HEK293 (cell line): ENCODE data around the gene SLC25A42.

Experiments used
- HOXA7 ChIP-seq: sonication (generic); formaldehyde crosslinking; IDR thresholded peaks from 2 replicates; pipeline ENCODE4 v1.8.1; 2022; ENCODE audit warnings: missing genetic modification reagents, borderline replicate concordance
- ZNF121 ChIP-seq: fragments of 450-650 bp; formaldehyde crosslinking; IDR thresholded peaks from 2 replicates; pipeline ENCODE4 v1.5.1; 2016; ENCODE audit warnings: missing biosample characterization, missing genetic modification characterization
- ZNF223 ChIP-seq: fragments of 450-650 bp; formaldehyde crosslinking; IDR thresholded peaks from 2 replicates; pipeline ENCODE4 v1.5.1; 2016; ENCODE audit warnings: missing biosample characterization, missing genetic modification characterization
- ZNF416 ChIP-seq: fragments of 450-650 bp; formaldehyde crosslinking; IDR thresholded peaks from 2 replicates; pipeline ENCODE4 v1.5.1; 2016; ENCODE audit warnings: missing biosample characterization, missing genetic modification characterization
- ZNF529 ChIP-seq: fragments of 450-650 bp; formaldehyde crosslinking; IDR thresholded peaks from 2 replicates; pipeline ENCODE4 v1.5.1; 2017; ENCODE audit warnings: missing genetic modification characterization, missing biosample characterization; ENCODE audit not compliant: insufficient replicate concordance
- ZNF561 ChIP-seq: fragments of 450-650 bp; IDR thresholded peaks from 2 replicates; pipeline ENCODE4 v1.5.1; 2018; ENCODE audit warnings: missing biosample characterization, missing genetic modification characterization, borderline replicate concordance
- ZNF768 ChIP-seq: fragments of 450-650 bp; formaldehyde crosslinking; IDR thresholded peaks from 2 replicates; pipeline ENCODE4 v1.5.1; 2018; ENCODE audit warnings: missing biosample characterization, mild to moderate bottlenecking, missing genetic modification characterization
- ZNF785 ChIP-seq: fragments of 450-650 bp; formaldehyde crosslinking; IDR thresholded peaks from 2 replicates; pipeline ENCODE4 v1.5.1; 2016; ENCODE audit warnings: missing biosample characterization, missing genetic modification characterization
- TF ChIP-seq, protein P1 (sequence below): fragments of 450-650 bp; formaldehyde crosslinking; IDR thresholded peaks from 2 replicates; pipeline ENCODE4 v1.5.1; 2016; ENCODE audit warnings: missing biosample characterization, missing genetic modification characterization
- TF ChIP-seq, protein P2 (sequence below): fragments of 450-650 bp; formaldehyde crosslinking; IDR thresholded peaks from 2 replicates; pipeline ENCODE4 v1.5.1; 2016; ENCODE audit warnings: missing biosample characterization, missing genetic modification characterization
- TF ChIP-seq, protein P3 (sequence below): sonication (generic); formaldehyde crosslinking; IDR thresholded peaks from 2 replicates; pipeline ENCODE4 v1.8.1; 2022; ENCODE audit warnings: mild to moderate bottlenecking, moderate library complexity, missing genetic modification reagents
- TF ChIP-seq, protein P4 (sequence below): fragments of 450-650 bp; formaldehyde crosslinking; IDR thresholded peaks from 2 replicates; pipeline ENCODE4 v1.5.1; 2017; ENCODE audit warnings: missing biosample characterization, missing genetic modification characterization
- TF ChIP-seq, protein P5 (sequence below): fragments of 450-650 bp; formaldehyde crosslinking; IDR thresholded peaks from 2 replicates; pipeline ENCODE4 v1.5.1; 2016; ENCODE audit warnings: missing biosample characterization, missing genetic modification characterization

DNA sequence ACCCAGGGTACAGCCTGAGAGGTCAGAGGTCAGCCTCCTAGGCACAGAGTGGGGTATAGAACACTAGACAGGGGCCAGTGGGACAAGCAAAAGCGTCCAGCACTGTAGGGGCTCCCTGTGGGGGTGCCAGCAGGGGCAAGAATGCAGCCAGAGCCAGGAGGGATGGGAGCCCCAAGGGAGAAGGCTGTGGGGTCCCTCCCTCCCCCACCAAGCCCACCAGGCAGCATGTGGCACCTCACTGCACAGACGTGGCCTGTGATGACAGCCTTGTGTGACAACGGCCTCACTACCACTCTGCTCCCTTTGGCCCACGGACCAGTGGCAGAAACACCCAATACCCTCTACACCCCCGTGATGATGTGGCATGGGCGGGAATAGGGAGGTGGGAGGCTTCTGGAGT is 20.3 kb upstream of the SLC25A42 start:
- TF ChIP-seq ZNF785 (tag by site-specific recombination) (no peak), ZNF121 (tag by site-specific recombination) (no peak), ZNF768 (tag by site-specific recombination) (no peak), ZNF529 (no peak), ZNF561 (tag by site-specific recombination) (no peak), HOXA7 (CRISPR knock-in tag) (no peak), ZNF223 (tag by site-specific recombination) (no peak), ZNF416 (tag by site-specific recombination) (no peak)
- TF ChIP-seq, protein P1, sequence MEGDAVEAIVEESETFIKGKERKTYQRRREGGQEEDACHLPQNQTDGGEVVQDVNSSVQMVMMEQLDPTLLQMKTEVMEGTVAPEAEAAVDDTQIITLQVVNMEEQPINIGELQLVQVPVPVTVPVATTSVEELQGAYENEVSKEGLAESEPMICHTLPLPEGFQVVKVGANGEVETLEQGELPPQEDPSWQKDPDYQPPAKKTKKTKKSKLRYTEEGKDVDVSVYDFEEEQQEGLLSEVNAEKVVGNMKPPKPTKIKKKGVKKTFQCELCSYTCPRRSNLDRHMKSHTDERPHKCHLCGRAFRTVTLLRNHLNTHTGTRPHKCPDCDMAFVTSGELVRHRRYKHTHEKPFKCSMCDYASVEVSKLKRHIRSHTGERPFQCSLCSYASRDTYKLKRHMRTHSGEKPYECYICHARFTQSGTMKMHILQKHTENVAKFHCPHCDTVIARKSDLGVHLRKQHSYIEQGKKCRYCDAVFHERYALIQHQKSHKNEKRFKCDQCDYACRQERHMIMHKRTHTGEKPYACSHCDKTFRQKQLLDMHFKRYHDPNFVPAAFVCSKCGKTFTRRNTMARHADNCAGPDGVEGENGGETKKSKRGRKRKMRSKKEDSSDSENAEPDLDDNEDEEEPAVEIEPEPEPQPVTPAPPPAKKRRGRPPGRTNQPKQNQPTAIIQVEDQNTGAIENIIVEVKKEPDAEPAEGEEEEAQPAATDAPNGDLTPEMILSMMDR, result no peak
- TF ChIP-seq, protein P2, sequence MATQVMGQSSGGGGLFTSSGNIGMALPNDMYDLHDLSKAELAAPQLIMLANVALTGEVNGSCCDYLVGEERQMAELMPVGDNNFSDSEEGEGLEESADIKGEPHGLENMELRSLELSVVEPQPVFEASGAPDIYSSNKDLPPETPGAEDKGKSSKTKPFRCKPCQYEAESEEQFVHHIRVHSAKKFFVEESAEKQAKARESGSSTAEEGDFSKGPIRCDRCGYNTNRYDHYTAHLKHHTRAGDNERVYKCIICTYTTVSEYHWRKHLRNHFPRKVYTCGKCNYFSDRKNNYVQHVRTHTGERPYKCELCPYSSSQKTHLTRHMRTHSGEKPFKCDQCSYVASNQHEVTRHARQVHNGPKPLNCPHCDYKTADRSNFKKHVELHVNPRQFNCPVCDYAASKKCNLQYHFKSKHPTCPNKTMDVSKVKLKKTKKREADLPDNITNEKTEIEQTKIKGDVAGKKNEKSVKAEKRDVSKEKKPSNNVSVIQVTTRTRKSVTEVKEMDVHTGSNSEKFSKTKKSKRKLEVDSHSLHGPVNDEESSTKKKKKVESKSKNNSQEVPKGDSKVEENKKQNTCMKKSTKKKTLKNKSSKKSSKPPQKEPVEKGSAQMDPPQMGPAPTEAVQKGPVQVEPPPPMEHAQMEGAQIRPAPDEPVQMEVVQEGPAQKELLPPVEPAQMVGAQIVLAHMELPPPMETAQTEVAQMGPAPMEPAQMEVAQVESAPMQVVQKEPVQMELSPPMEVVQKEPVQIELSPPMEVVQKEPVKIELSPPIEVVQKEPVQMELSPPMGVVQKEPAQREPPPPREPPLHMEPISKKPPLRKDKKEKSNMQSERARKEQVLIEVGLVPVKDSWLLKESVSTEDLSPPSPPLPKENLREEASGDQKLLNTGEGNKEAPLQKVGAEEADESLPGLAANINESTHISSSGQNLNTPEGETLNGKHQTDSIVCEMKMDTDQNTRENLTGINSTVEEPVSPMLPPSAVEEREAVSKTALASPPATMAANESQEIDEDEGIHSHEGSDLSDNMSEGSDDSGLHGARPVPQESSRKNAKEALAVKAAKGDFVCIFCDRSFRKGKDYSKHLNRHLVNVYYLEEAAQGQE (tag by site-specific recombination), result no peak
- TF ChIP-seq, protein P3, sequence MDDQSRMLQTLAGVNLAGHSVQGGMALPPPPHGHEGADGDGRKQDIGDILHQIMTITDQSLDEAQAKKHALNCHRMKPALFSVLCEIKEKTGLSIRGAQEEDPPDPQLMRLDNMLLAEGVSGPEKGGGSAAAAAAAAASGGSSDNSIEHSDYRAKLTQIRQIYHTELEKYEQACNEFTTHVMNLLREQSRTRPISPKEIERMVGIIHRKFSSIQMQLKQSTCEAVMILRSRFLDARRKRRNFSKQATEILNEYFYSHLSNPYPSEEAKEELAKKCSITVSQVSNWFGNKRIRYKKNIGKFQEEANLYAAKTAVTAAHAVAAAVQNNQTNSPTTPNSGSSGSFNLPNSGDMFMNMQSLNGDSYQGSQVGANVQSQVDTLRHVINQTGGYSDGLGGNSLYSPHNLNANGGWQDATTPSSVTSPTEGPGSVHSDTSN, result no peak
- TF ChIP-seq, protein P4, sequence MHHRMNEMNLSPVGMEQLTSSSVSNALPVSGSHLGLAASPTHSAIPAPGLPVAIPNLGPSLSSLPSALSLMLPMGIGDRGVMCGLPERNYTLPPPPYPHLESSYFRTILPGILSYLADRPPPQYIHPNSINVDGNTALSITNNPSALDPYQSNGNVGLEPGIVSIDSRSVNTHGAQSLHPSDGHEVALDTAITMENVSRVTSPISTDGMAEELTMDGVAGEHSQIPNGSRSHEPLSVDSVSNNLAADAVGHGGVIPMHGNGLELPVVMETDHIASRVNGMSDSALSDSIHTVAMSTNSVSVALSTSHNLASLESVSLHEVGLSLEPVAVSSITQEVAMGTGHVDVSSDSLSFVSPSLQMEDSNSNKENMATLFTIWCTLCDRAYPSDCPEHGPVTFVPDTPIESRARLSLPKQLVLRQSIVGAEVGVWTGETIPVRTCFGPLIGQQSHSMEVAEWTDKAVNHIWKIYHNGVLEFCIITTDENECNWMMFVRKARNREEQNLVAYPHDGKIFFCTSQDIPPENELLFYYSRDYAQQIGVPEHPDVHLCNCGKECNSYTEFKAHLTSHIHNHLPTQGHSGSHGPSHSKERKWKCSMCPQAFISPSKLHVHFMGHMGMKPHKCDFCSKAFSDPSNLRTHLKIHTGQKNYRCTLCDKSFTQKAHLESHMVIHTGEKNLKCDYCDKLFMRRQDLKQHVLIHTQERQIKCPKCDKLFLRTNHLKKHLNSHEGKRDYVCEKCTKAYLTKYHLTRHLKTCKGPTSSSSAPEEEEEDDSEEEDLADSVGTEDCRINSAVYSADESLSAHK (tag by site-specific recombination), result no peak
- TF ChIP-seq, protein P5, sequence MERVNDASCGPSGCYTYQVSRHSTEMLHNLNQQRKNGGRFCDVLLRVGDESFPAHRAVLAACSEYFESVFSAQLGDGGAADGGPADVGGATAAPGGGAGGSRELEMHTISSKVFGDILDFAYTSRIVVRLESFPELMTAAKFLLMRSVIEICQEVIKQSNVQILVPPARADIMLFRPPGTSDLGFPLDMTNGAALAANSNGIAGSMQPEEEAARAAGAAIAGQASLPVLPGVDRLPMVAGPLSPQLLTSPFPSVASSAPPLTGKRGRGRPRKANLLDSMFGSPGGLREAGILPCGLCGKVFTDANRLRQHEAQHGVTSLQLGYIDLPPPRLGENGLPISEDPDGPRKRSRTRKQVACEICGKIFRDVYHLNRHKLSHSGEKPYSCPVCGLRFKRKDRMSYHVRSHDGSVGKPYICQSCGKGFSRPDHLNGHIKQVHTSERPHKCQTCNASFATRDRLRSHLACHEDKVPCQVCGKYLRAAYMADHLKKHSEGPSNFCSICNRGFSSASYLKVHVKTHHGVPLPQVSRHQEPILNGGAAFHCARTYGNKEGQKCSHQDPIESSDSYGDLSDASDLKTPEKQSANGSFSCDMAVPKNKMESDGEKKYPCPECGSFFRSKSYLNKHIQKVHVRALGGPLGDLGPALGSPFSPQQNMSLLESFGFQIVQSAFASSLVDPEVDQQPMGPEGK (tag by site-specific recombination), result no peak
